Stimulated activated CD8-positive, alpha-beta memory T cell treated with anti-CD3 and anti-CD28 coated beads, Interleukin-7, amount 100 ng/mL, for 4 hours (primary cell): ENCODE measurements around the gene MRPS18C.

Experiments
- DNase-seq, 2 donors: peaks; one replicate each; pipeline ENCODE4 v3.0.0-alpha.2; 2020; ENCODE audit warnings: low read depth in 2 of 2

The MRPS18C gene

GRCh38 chr4:83455281-83456183 is at the start of gene MRPS18C, which contains the start of gene HELQ:
Gene MRPS18C, plus strand, starts transcription at chr4:83456058. Its CDS starts 20 bp downstream, at chr4:83456078.
Gene HELQ, minus strand, starts transcription at chr4:83455823. Its CDS starts 130 bp downstream, at chr4:83455693.
- DNase-seq, result peak; percentile 91 to 95

GRCh38 chr4:83408908-83409307 is 47.0 kb upstream of the MRPS18C start:
- DNase-seq, result no peak

- DNase-seq, result no peak
Measured at GRCh38 chr4:83413676-83414075, 42.2 kb upstream of the MRPS18C start.

- no peak for DNase-seq
Measured at GRCh38 chr4:83417566-83417965, 38.3 kb upstream of the MRPS18C start.

- no peak for DNase-seq
Measured at GRCh38 chr4:83418211-83418610, 37.6 kb upstream of the MRPS18C start.

- no peak for DNase-seq
Measured at GRCh38 chr4:83431200-83431599, 24.7 kb upstream of the MRPS18C start.

GRCh38 chr4:83436680-83437079 is 19.2 kb upstream of the MRPS18C start:
- DNase-seq, result no peak

GRCh38 chr4:83438719-83439118 is 17.1 kb upstream of the MRPS18C start:
- no peak for DNase-seq

GRCh38 chr4:83440148-83440814 is 15.6 kb upstream of the MRPS18C start:
- no peak for DNase-seq

- DNase-seq, result no peak
Measured at GRCh38 chr4:83440899-83441298, 15.0 kb upstream of the MRPS18C start.

GRCh38 chr4:83449009-83449408 is 6.8 kb upstream of the MRPS18C start:
- no peak for DNase-seq

GRCh38 chr4:83454686-83455085 is 1.2 kb upstream of the MRPS18C start:
- DNase-seq, result no peak

- no peak for DNase-seq
Measured at GRCh38 chr4:83456184-83456501, 285 bp downstream of the MRPS18C start.

GRCh38 chr4:83473423-83473822 is 17.6 kb downstream of the MRPS18C start:
- DNase-seq, result no peak

- DNase-seq, result no peak
Measured at GRCh38 chr4:83473966-83474365, 18.1 kb downstream of the MRPS18C start.

GRCh38 chr4:83484500-83485461 is 28.9 kb downstream of the MRPS18C start, which contains the start of gene ABRAXAS1:
Gene ABRAXAS1, minus strand, starts transcription at chr4:83485100. Its CDS starts 28 bp downstream, at chr4:83485072.
- peak; percentile 83 to 93 for DNase-seq

- no peak for DNase-seq
Measured at GRCh38 chr4:83486457-83487129, 30.7 kb downstream of the MRPS18C start.

GRCh38 chr4:83489711-83490326 is 34.0 kb downstream of the MRPS18C start:
- no peak for DNase-seq

GRCh38 chr4:83490876-83491450 is 35.1 kb downstream of the MRPS18C start:
- no peak for DNase-seq
